Measurements from ENCODE around the gene BLCAP. TPM values are rescaled to one million over a fixed set of nuclear protein-coding genes. Genes with fewer than 3 reads are reported as not detected.

BLCAP gene
- total RNA-seq, 1 experiment from 2014 or later: 54.3 TPM

DNA sequence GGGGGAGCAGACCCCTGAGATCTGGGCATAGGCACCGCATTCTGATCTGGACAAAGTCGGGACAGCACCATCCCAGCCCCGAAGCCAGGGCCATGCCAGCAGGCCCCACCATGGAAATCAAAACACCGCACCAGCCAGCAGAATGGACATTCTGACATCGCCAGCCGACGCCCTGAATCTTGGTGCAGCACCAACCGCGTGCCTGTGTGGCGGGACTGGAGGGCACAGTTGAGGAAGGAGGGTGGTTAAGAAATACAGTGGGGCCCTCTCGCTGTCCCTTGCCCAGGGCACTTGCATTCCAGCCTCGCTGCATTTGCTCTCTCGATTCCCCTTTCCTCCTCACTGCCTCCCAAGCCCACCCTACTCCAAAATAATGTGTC, 4.7 kb downstream of the BLCAP start:
- TF ChIP-seq, protein P1, sequence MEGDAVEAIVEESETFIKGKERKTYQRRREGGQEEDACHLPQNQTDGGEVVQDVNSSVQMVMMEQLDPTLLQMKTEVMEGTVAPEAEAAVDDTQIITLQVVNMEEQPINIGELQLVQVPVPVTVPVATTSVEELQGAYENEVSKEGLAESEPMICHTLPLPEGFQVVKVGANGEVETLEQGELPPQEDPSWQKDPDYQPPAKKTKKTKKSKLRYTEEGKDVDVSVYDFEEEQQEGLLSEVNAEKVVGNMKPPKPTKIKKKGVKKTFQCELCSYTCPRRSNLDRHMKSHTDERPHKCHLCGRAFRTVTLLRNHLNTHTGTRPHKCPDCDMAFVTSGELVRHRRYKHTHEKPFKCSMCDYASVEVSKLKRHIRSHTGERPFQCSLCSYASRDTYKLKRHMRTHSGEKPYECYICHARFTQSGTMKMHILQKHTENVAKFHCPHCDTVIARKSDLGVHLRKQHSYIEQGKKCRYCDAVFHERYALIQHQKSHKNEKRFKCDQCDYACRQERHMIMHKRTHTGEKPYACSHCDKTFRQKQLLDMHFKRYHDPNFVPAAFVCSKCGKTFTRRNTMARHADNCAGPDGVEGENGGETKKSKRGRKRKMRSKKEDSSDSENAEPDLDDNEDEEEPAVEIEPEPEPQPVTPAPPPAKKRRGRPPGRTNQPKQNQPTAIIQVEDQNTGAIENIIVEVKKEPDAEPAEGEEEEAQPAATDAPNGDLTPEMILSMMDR (conservative IDR thresholded peaks at IDR 0.05): no peak
- Histone ChIP-seq H2BK20ac (ENCODE audit: low read depth, low read length, poor library complexity, severe bottlenecking) (no peak overlapping the region), H3K56ac (ENCODE audit: insufficient read length, low read depth, low read length) (no peak overlapping the region), H3K9me3 (ENCODE audit: control insufficient read depth, low read depth, low read length) (no peaks in the 10 kb centered on the region), H4K91ac (ENCODE audit: insufficient read length, low read depth, low read length) (no peak overlapping the region), H3K27me3 (ENCODE audit: insufficient read depth, low read length) (no peaks in the 10 kb centered on the region), H4K8ac (replicated peaks; ENCODE audit: insufficient read length, low read depth, low read length) (no peak overlapping the region), H3K4me1 (ENCODE audit: insufficient read depth, low read length) (peaks cover 8% of the 10 kb centered on the region; the same call in 1 of the 2 replicates), H3K18ac (ENCODE audit: insufficient read length, low read depth, low read length) (no peak overlapping the region), H3K9ac (ENCODE audit: extremely low read depth, insufficient read length, low read length) (no peak overlapping the region), H2BK5ac (ENCODE audit: insufficient read length, low read length) (no peak overlapping the region), H3K4me2 (ENCODE audit: insufficient read depth, insufficient read length, low read length) (peak overlapping the region; percentile 4), H3K23me2 (ENCODE audit: insufficient read length, low read depth, low read length, poor library complexity, severe bottlenecking) (peaks cover 24% of the 10 kb centered on the region), H3K27ac (ENCODE audit: insufficient read length, low read depth, low read length) (no peak overlapping the region), H3K14ac (ENCODE audit: insufficient read depth, low read length) (no peak overlapping the region), H2AFZ (ENCODE audit: low read length) (no peak overlapping the region), H3K79me1 (ENCODE audit: insufficient read depth, low read depth, low read length, poor library complexity, severe bottlenecking) (peaks cover 20% of the 10 kb centered on the region), H2AK5ac (ENCODE audit: insufficient read length, low read length) (no peak overlapping the region), H4K20me1 (ENCODE audit: control insufficient read depth, insufficient read depth, insufficient read length) (no peaks in the 10 kb centered on the region), H3K79me2 (ENCODE audit: insufficient read depth, low read length) (peaks cover 33% of the 10 kb centered on the region; the same call in 1 of the 2 replicates), H2BK15ac (ENCODE audit: low read depth, low read length) (no peak overlapping the region), H3K4ac (ENCODE audit: low read depth, low read length) (no peak overlapping the region), H3K23ac (ENCODE audit: insufficient read length, low read depth, low read length) (no peak overlapping the region), H3T11ph (ENCODE audit: low read length) (no peak overlapping the region), H2BK120ac (ENCODE audit: low read depth, low read length, poor library complexity, severe bottlenecking) (no peak overlapping the region), H2BK12ac (ENCODE audit: insufficient read length, low read depth, low read length) (no peak overlapping the region), H4K5ac (ENCODE audit: insufficient read length, low read depth, low read length) (no peak overlapping the region)
- no peak for DNase-seq
- Mint-ChIP-seq H3K9me3 (peaks cover 5 to 8% of the 10 kb centered on the region in 2 experiments; a peak in 3 of 5 replicates), H3K27ac (no peak overlapping the region; a peak in 1 of 7 replicates), H3K4me1 (peaks cover 69 to 75% of the 10 kb centered on the region in 2 experiments), H3K27me3 (ENCODE audit: low read depth) (peaks cover 1% of the 10 kb centered on the region; the same call in 1 of the 2 replicates), H3K36me3 (ENCODE audit: insufficient read depth in 1 of 3, low read depth in 3 of 3) (peaks cover 32 to 45% (median 40%) of the 10 kb centered on the region in 3 experiments), H3K4me3 (peak overlapping the region in 1 of 2 experiments; percentile 43; a peak in 1 of 5 replicates)
- WGBS (ENCODE audit: extremely low coverage, insufficient read length, low lambda C conversion rate): no CpG with 5 or more reads among the region's 13 CpGs
